PC-3 (cell line): ENCODE data around the gene CPEB3. TPM values are rescaled to one million over a fixed set of nuclear protein-coding genes. Genes with fewer than 3 reads are reported as not detected.

ENCODE experiments used
- ATAC-seq: fragments of 200-7000 bp; cut with Tn5 transposase; 2 replicates; pipeline ENCODE4 v1.9.1; 2020; ENCODE audit warnings: mild to moderate bottlenecking, moderate library complexity
- BruUV-seq: library from RNA; stranded (reverse); fragments of 400-500 nt; replicated peaks from 2 replicates; lab custom pipeline; 2021; lab: Mats Ljungman, UMichigan
- CTCF ChIA-PET: fragments of 300-600 bp; sonication (Branson Sonifier 250); formaldehyde crosslinking; loops from one replicate; lab custom pipeline; 2022; ENCODE audit warnings: antibody characterized with exemption; lab: Charles Lee
- POLR2A ChIA-PET: fragments of 300-600 bp; sonication (Branson Sonifier 250); formaldehyde crosslinking; loops from one replicate; lab custom pipeline; 2022; ENCODE audit warnings: antibody characterized with exemption; ENCODE audit not compliant: unreplicated experiment; lab: Charles Lee
- DNase-seq: peaks from one replicate; pipeline ENCODE4 v3.0.0-alpha.2; 2015
- H2AFZ ChIP-seq: fragments of 300-600 bp; sonication (generic); 2 replicates; pipeline ENCODE4 v1.6.0; 2016; ENCODE audit warnings: antibody characterized with exemption, low read length
- H3F3A ChIP-seq: fragments of 300-600 bp; sonication (generic); one replicate; pipeline ENCODE4 v1.6.0; 2017; ENCODE audit warnings: antibody characterized with exemption, low read length, control low read depth, mild to moderate bottlenecking; ENCODE audit not compliant: unreplicated experiment
- H3K27ac ChIP-seq: fragments of 300-600 bp; sonication (generic); 2 replicates; pipeline ENCODE4 v1.5.1; 2016; ENCODE audit warnings: mild to moderate bottlenecking, low read length
- H3K27me3 ChIP-seq: fragments of 300-600 bp; sonication (generic); 2 replicates; pipeline ENCODE4 v1.6.1; 2016; ENCODE audit warnings: low read length, mixed read lengths
- H3K36me3 ChIP-seq: fragments of 300-600 bp; sonication (generic); 2 replicates; pipeline ENCODE4 v1.6.1; 2016; ENCODE audit warnings: low read depth, mixed run types, low read length, mixed read lengths
- H3K4me1 ChIP-seq: fragments of 300-600 bp; sonication (generic); 2 replicates; pipeline ENCODE4 v1.5.1; 2016; ENCODE audit warnings: low read length; ENCODE audit not compliant: insufficient read depth
- H3K4me2 ChIP-seq: fragments of 300-600 bp; sonication (generic); 2 replicates; pipeline ENCODE4 v1.6.0; 2016; ENCODE audit warnings: low read length
- H3K4me3 ChIP-seq: fragments of 300-600 bp; sonication (generic); 2 replicates; pipeline ENCODE4 v1.5.1; 2016; ENCODE audit warnings: mild to moderate bottlenecking, low read length, mixed read lengths
- H3K79me2 ChIP-seq: fragments of 300-600 bp; sonication (generic); 2 replicates; pipeline ENCODE4 v1.6.1; 2017; ENCODE audit warnings: low read length, mixed read lengths
- H3K9ac ChIP-seq: fragments of 300-600 bp; sonication (generic); 2 replicates; pipeline ENCODE4 v1.6.0; 2016; ENCODE audit warnings: mild to moderate bottlenecking, low read length
- H3K9me2 ChIP-seq: fragments of 300-600 bp; sonication (generic); replicated peaks from 2 replicates; pipeline ENCODE4 v1.6.1; 2016; ENCODE audit warnings: mixed run types, low read length, mixed read lengths
- H3K9me3 ChIP-seq: fragments of 300-600 bp; sonication (generic); 2 replicates; pipeline ENCODE4 v1.6.1; 2016; ENCODE audit warnings: low read length, mixed read lengths
- H4K20me1 ChIP-seq: fragments of 300-600 bp; sonication (generic); 2 replicates; pipeline ENCODE4 v1.6.1; 2016; ENCODE audit warnings: low read length, mixed read lengths
- CTCF ChIP-seq: fragments of 300-600 bp; sonication (generic); conservative IDR thresholded peaks from 2 replicates; pipeline ENCODE4 v1.5.1; 2017; ENCODE audit warnings: antibody characterized with exemption, low read depth, mild to moderate bottlenecking, low read length
- EZH2 ChIP-seq: fragments of 300-600 bp; sonication (generic); IDR thresholded peaks from one replicate; pipeline ENCODE4 v1.6.1; 2017; ENCODE audit warnings: antibody characterized with exemption, mild to moderate bottlenecking, low read length; ENCODE audit not compliant: unreplicated experiment
- EZH2phosphoT487 ChIP-seq: fragments of 300-600 bp; sonication (generic); IDR thresholded peaks from 2 replicates; pipeline ENCODE4 v1.6.1; 2018; ENCODE audit warnings: mild to moderate bottlenecking, antibody characterized with exemption, low read length, borderline replicate concordance
- intact Hi-C: fragments of 100-400 bp; cut with micrococcal nuclease; formaldehyde crosslinking; loops from 2 replicates; pipeline ENCODE4 v1.9.0; 2023
- total RNA-seq: library from RNA; depleted of rRNA; stranded (reverse); fragments of >200 nt; gene quantifications from 2 replicates; pipeline ENCODE4 v1.2.3, GENCODE V29; 2014

The CPEB3 gene
- total RNA-seq, 1 experiment from 2014 or later = 0.80 TPM

- H3K27me3 ChIP-seq = no peaks in the 10 kb centered on the region
- no peaks in the 10 kb centered on the region for H3K4me1 ChIP-seq
- ChIA-PET POLR2A (no interaction called here), CTCF (no interaction called here)
- no peaks in the 10 kb centered on the region for H3K9me3 ChIP-seq
- no peaks in the 10 kb centered on the region for H3K9me2 ChIP-seq
- intact Hi-C loops = no loop called here
- DNase-seq (no peak), ATAC-seq (no peak)
- no TSS peak for BruUV-seq
- TF ChIP-seq EZH2phosphoT487 (no peak), CTCF (no peak), EZH2 (no peak)
- H2AFZ ChIP-seq = no peak overlapping the region
- H4K20me1 ChIP-seq = no peaks in the 10 kb centered on the region
- H3K9ac ChIP-seq = no peak overlapping the region
- no peak overlapping the region for H3K4me3 ChIP-seq
- no peaks in the 10 kb centered on the region for H3K79me2 ChIP-seq
- no peak overlapping the region for H3K27ac ChIP-seq
- H3K4me2 ChIP-seq = no peak overlapping the region
- no peaks in the 10 kb centered on the region for H3F3A ChIP-seq
- H3K36me3 ChIP-seq = no peaks in the 10 kb centered on the region
Observed at GRCh38 chr10:92278996-92279696, 11.7 kb downstream of the CPEB3 start.

DNA sequence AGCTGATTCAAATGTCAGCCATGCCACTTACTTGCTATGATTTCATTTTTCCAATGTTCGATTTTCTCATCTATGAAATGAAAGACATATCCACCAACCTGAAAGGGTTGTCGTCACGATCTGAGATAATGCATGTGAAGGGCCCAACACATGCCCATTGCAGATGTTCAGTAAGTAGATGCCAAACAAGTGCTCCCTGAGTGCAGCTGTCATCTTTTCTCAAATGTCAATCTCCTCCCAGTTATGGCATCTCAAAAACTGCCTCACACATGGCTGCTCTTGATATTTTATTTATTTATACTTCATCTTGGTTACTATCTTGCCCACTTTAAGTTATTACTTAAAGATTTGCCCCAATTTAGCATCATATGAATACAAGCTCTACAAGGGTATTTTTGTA lies 16.8 kb downstream of the CPEB3 start:
- intact Hi-C loops = no loop called here
- no peak for TF ChIP-seq EZH2phosphoT487
- no peak for TF ChIP-seq CTCF
- no peak for TF ChIP-seq EZH2
- Histone ChIP-seq H3K9me3 (no peaks in the 10 kb centered on the region), H3K27ac (no peak overlapping the region), H3K79me2 (no peaks in the 10 kb centered on the region), H3F3A (no peaks in the 10 kb centered on the region), H3K4me1 (no peaks in the 10 kb centered on the region), H2AFZ (no peak overlapping the region), H3K4me3 (no peak overlapping the region), H4K20me1 (no peaks in the 10 kb centered on the region), H3K4me2 (no peak overlapping the region), H3K9ac (no peak overlapping the region), H3K9me2 (no peaks in the 10 kb centered on the region), H3K36me3 (no peaks in the 10 kb centered on the region), H3K27me3 (no peaks in the 10 kb centered on the region)
- ATAC-seq = no peak
- no peak for DNase-seq
- CTCF ChIA-PET = no interaction called here
- BruUV-seq = no TSS peak
- POLR2A ChIA-PET = no interaction called here

DNA sequence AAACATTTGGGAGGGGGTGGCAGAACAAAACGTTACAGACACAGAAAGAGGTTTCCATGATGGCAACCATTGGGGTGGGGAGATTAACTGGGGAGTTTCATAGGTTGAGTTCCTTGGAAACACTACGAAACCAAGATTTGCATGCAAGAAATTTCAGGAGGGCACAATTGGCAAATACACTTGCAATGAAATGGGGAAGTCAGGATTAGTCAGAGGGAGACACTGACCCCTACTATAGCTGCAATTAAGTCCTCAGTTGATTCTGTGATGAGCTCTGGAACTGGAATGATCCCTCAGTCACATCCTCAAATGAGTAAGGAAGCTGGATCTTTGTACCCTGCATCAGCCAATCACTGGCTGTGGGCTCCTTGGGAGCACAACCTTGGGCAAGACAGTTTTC lies 22.1 kb downstream of the CPEB3 start:
- no peaks in the 10 kb centered on the region for H3K36me3 ChIP-seq
- no peak overlapping the region for H3K4me3 ChIP-seq
- no peaks in the 10 kb centered on the region for H4K20me1 ChIP-seq
- no peak overlapping the region for H3K27ac ChIP-seq
- POLR2A ChIA-PET = interaction anchor here (0.6 kb wide), 1 partner anchor 21 kb away, joined by 4 read pairs; no protein-coding TSS in a partner anchor
- H3K4me2 ChIP-seq = no peak overlapping the region
- peaks cover 1% of the 10 kb centered on the region; the same call in 1 of the 2 replicates for H3K4me1 ChIP-seq
- no peak overlapping the region for H2AFZ ChIP-seq
- ATAC-seq (no peak), DNase-seq (no peak)
- no peaks in the 10 kb centered on the region for H3K9me2 ChIP-seq
- H3K79me2 ChIP-seq = no peaks in the 10 kb centered on the region
- no TSS peak for BruUV-seq
- no peaks in the 10 kb centered on the region for H3F3A ChIP-seq
- CTCF ChIA-PET = no interaction called here
- TF ChIP-seq CTCF (no peak), EZH2phosphoT487 (no peak), EZH2 (no peak)
- intact Hi-C loops = no loop called here
- H3K9ac ChIP-seq = no peak overlapping the region
- H3K9me3 ChIP-seq = no peaks in the 10 kb centered on the region
- H3K27me3 ChIP-seq = no peaks in the 10 kb centered on the region
